Adipocyte (in vitro differentiated cells): Measurements from ENCODE around the gene AASDH.

Source experiments
- DNase-seq: peaks from one replicate; pipeline ENCODE4 v3.0.0-alpha.2; 2015; ENCODE audit warnings: low read depth
- H3K27me3 ChIP-seq: replicated peaks from 2 replicates; pipeline ENCODE4 v1.7.0; 2013; ENCODE audit warnings: mild to moderate bottlenecking, low read length, moderate library complexity; ENCODE audit not compliant: control insufficient read depth, insufficient read depth
- H3K36me3 ChIP-seq: 2 replicates; pipeline ENCODE4 v1.7.0; 2013; ENCODE audit warnings: low read length, mild to moderate bottlenecking, moderate library complexity; ENCODE audit not compliant: control insufficient read depth, insufficient read depth, severe bottlenecking
- H3K4me1 ChIP-seq: 2 replicates; pipeline ENCODE4 v1.7.0; 2013; ENCODE audit warnings: mild to moderate bottlenecking, low read length, moderate library complexity; ENCODE audit not compliant: control insufficient read depth, insufficient read depth
- H3K4me3 ChIP-seq: 2 replicates; pipeline ENCODE4 v1.7.0; 2013; ENCODE audit warnings: mild to moderate bottlenecking, low read length, moderate library complexity
- H3K9ac ChIP-seq: 2 replicates; pipeline ENCODE4 v1.7.0; 2013; ENCODE audit warnings: mild to moderate bottlenecking, low read length, moderate library complexity
- H3K9me3 ChIP-seq: 2 replicates; pipeline ENCODE4 v1.7.0; 2013; ENCODE audit warnings: mild to moderate bottlenecking, low read length, moderate library complexity; ENCODE audit not compliant: control insufficient read depth

AASDH gene

GRCh38 chr4:56298236-56298635, 89.1 kb downstream of the AASDH start:
- Histone ChIP-seq H3K27me3 (no peaks in the 10 kb centered on the region), H3K36me3 (no peaks in the 10 kb centered on the region), H3K9me3 (peaks cover 5% of the 10 kb centered on the region), H3K9ac (no peak overlapping the region), H3K4me1 (no peaks in the 10 kb centered on the region), H3K4me3 (no peak overlapping the region)
- no peak for DNase-seq

- no peak overlapping the region for H3K4me3 ChIP-seq
- no peaks in the 10 kb centered on the region for H3K36me3 ChIP-seq
- H3K9me3 ChIP-seq = peaks cover 10% of the 10 kb centered on the region
- no peak for DNase-seq
- H3K9ac ChIP-seq = no peak overlapping the region
- H3K4me1 ChIP-seq = no peaks in the 10 kb centered on the region
- no peaks in the 10 kb centered on the region for H3K27me3 ChIP-seq
Measured at GRCh38 chr4:56297776-56298175, 89.5 kb downstream of the AASDH start.

- DNase-seq = no peak
- H3K4me3 ChIP-seq = no peak overlapping the region
- no peaks in the 10 kb centered on the region for H3K36me3 ChIP-seq
- peaks cover 13% of the 10 kb centered on the region for H3K9me3 ChIP-seq
- H3K27me3 ChIP-seq = no peaks in the 10 kb centered on the region
- H3K4me1 ChIP-seq = no peaks in the 10 kb centered on the region
- H3K9ac ChIP-seq = no peak overlapping the region
Measured at GRCh38 chr4:56296526-56296925, 90.8 kb downstream of the AASDH start.

- Histone ChIP-seq H3K36me3 (no peaks in the 10 kb centered on the region), H3K27me3 (no peaks in the 10 kb centered on the region), H3K4me3 (no peak overlapping the region), H3K9ac (no peak overlapping the region), H3K9me3 (peaks cover 13% of the 10 kb centered on the region), H3K4me1 (no peaks in the 10 kb centered on the region)
- DNase-seq = no peak
Measured at GRCh38 chr4:56293121-56293520, 94.2 kb downstream of the AASDH start.

- H3K4me3 ChIP-seq = peak overlapping the region; percentile 46
- H3K4me1 ChIP-seq = no peaks in the 10 kb centered on the region
Measured at GRCh38 chr4:56289934-56290333, 97.4 kb downstream of the AASDH start.

GRCh38 chr4:56288663-56289062, 98.6 kb downstream of the AASDH start:
- H3K36me3 ChIP-seq = no peaks in the 10 kb centered on the region
- no peak for DNase-seq
- H3K9me3 ChIP-seq = peaks cover 13% of the 10 kb centered on the region
- H3K9ac ChIP-seq = no peak overlapping the region
- peaks cover 4% of the 10 kb centered on the region for H3K27me3 ChIP-seq
- no peaks in the 10 kb centered on the region for H3K4me1 ChIP-seq
- no peak overlapping the region for H3K4me3 ChIP-seq

More at GRCh38 chr4:56289934-56290333, 97.4 kb downstream of the AASDH start:
- Histone ChIP-seq H3K9me3 (peaks cover 13% of the 10 kb centered on the region), H3K36me3 (no peaks in the 10 kb centered on the region), H3K9ac (no peak overlapping the region), H3K27me3 (peaks cover 4% of the 10 kb centered on the region)
- no peak for DNase-seq
